Mesothelial cell of epicardium (in vitro differentiated cells): Measurements from ENCODE around the gene MTA1. TPM values are rescaled to one million over a fixed set of nuclear protein-coding genes. Genes with fewer than 3 reads are reported as not detected.

Source experiments
- DNase-seq, 2 experiments: peaks; one replicate each; pipeline ENCODE4 v3.0.0; 2021; ENCODE audit warnings: low spot score in 2 of 2; ENCODE audit not compliant: unreplicated experiment in 2 of 2
- H3K27ac Mint-ChIP-seq: 2 replicates; pipeline ENCODE4 v1.8.0; 2021; ENCODE audit warnings: mixed read lengths
- H3K27me3 Mint-ChIP-seq: 2 replicates; pipeline ENCODE4 v1.8.0; 2021; ENCODE audit warnings: low read depth, mixed read lengths
- H3K36me3 Mint-ChIP-seq: 2 replicates; pipeline ENCODE4 v1.8.0; 2021; ENCODE audit warnings: mixed read lengths
- H3K4me1 Mint-ChIP-seq: 2 replicates; pipeline ENCODE4 v1.8.0; 2021; ENCODE audit warnings: mixed read lengths
- H3K4me3 Mint-ChIP-seq: 2 replicates; pipeline ENCODE4 v1.8.0; 2021; ENCODE audit warnings: mild to moderate bottlenecking, moderate library complexity, mixed read lengths
- H3K9me3 Mint-ChIP-seq: 2 replicates; pipeline ENCODE4 v1.8.0; 2021; ENCODE audit warnings: mixed read lengths
- CTCF ChIP-seq: fragments of 200-600 bp; sonication (generic); IDR thresholded peaks from one replicate; pipeline ENCODE4 v1.5.0; 2021; ENCODE audit warnings: antibody characterized with exemption; ENCODE audit not compliant: unreplicated experiment
- total RNA-seq: library from RNA; stranded (reverse); gene quantifications from 3 replicates; pipeline ENCODE4 v1.2.1, GENCODE V29; 2021

MTA1 gene
- total RNA-seq, 1 donor from 2014 or later: 259 TPM

GRCh38 chr14:105378199-105378598 lies 41.4 kb upstream of the MTA1 start:
- H3K4me1 Mint-ChIP-seq: no peaks in the 10 kb centered on the region
- no peaks in the 10 kb centered on the region for H3K27me3 Mint-ChIP-seq
- peaks cover 14% of the 10 kb centered on the region for H3K36me3 Mint-ChIP-seq
- no peak for DNase-seq
- no peak overlapping the region for H3K4me3 Mint-ChIP-seq
- TF ChIP-seq CTCF: no peak
- H3K27ac Mint-ChIP-seq: no peak overlapping the region
- peaks cover 2% of the 10 kb centered on the region for H3K9me3 Mint-ChIP-seq

DNA sequence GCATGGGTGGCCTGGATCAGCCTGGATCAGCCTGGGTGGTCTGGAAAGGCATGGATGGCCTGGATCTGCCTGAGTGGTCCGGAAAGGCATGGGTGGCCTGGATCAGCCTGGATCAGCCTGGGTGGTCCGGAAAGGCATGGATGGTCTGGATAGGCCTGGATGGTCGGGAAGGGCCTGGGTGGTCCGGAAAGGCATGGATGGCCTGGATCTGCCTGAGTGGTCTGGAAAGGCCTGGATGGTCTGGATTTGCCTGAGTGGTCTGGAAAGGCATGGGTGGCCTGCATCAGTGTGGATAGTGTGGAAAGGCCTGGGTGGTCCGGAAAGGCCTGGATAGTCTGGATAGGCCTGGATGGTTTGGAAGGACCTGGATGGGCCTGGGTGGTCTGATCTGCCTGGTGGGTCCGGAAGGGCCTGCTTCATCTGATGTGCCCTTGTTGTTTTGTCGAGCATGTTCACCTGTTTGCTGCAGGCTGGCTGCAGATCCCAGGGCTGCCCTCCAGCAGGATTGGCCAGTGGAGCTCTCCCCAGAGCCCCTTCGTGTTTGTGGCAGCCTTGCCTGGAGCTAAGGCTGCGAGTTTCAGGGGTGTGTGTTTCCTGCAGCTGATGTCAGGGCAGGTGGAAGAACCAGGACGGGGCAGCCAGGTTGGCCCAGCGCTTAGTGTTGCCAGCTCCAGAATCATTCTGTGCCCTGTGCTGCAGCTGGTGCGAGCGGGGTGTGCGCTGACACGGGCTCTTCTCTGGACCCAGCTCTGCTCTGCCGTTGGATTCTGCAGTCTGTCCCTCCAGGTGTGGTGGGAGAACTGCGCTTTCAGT lies 40.5 kb upstream of the MTA1 start:
- no peaks in the 10 kb centered on the region for H3K27me3 Mint-ChIP-seq
- no peak for DNase-seq
- no peaks in the 10 kb centered on the region for H3K9me3 Mint-ChIP-seq
- H3K27ac Mint-ChIP-seq: no peak overlapping the region
- no peaks in the 10 kb centered on the region for H3K4me1 Mint-ChIP-seq
- H3K4me3 Mint-ChIP-seq: no peak overlapping the region
- TF ChIP-seq CTCF: no peak
- peaks cover 12% of the 10 kb centered on the region for H3K36me3 Mint-ChIP-seq

DNA sequence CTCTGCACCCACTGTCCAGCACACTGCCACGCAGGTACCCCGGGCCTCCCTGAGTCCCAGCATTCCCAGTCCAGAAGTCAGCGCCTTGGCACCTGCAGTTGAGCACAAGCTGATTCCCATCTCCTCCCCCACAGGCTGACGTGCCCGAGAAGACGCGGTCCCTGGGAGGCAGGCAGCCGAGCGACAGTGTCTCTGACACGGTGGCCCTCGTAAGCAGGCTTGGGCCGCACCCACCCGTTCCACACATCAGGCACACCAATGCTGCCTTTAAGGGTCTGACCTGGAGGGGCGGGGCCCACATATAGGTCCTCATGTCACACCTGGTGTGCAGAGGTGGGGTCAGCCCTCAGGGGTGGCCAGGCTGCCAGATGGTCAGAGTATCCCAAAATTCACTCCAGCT lies 39.7 kb upstream of the MTA1 start:
- DNase-seq: no peak
- Mint-ChIP-seq H3K27me3 (no peaks in the 10 kb centered on the region), H3K9me3 (no peaks in the 10 kb centered on the region), H3K4me1 (no peaks in the 10 kb centered on the region), H3K4me3 (no peak overlapping the region), H3K27ac (no peak overlapping the region), H3K36me3 (peaks cover 4% of the 10 kb centered on the region)
- no peak for TF ChIP-seq CTCF

DNA sequence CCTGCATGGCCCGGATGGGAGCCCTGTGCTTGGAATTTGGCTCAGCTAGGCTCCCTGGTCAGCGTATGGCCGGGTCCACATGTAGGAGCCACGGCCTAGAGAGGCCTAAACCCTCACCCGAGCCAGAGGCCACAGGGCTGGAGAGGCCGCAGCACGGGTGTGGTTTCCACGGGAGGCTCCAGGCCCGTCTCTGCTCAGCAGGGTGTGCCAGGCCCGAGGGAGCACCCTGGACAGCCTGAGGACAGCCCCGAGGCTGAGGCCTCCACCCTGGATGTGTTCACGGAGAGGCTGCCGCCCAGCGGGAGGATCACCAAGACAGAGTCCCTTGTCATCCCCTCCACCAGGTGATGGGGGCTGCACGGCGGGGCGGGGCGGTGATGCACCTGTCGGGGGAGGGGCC lies 38.9 kb upstream of the MTA1 start:
- DNase-seq: no peak
- no peak overlapping the region for H3K4me3 Mint-ChIP-seq
- no peak overlapping the region for H3K27ac Mint-ChIP-seq
- no peaks in the 10 kb centered on the region for H3K27me3 Mint-ChIP-seq
- no peaks in the 10 kb centered on the region for H3K4me1 Mint-ChIP-seq
- no peaks in the 10 kb centered on the region for H3K9me3 Mint-ChIP-seq
- TF ChIP-seq CTCF: no peak
- peaks cover 6% of the 10 kb centered on the region for H3K36me3 Mint-ChIP-seq

- no peak overlapping the region for H3K27ac Mint-ChIP-seq
- no peaks in the 10 kb centered on the region for H3K9me3 Mint-ChIP-seq
- H3K27me3 Mint-ChIP-seq: no peaks in the 10 kb centered on the region
- TF ChIP-seq CTCF: no peak
- no peak for DNase-seq
- peaks cover 6% of the 10 kb centered on the region for H3K36me3 Mint-ChIP-seq
- H3K4me1 Mint-ChIP-seq: no peaks in the 10 kb centered on the region
- no peak overlapping the region for H3K4me3 Mint-ChIP-seq
Measured at GRCh38 chr14:105381446-105382342, 37.9 kb upstream of the MTA1 start.
